IPS-11a (cell line): ENCODE results near the gene BRD1.
"Not testable (repeated sequence)": the region's sequence is repeated elsewhere in the genome, so short reads cannot be mapped to it uniquely, and the experiment has no call there.

Experiments used
- H3K4me3 ChIP-seq: one replicate; pipeline ENCODE4 v1.5.1; 2013; ENCODE audit warnings: low read depth, low read length, control low read depth

BRD1 gene

GRCh38 chr22:49785046-49785521 lies 42.6 kb downstream of the BRD1 start:
- H3K4me3 ChIP-seq: no peak overlapping the region

- H3K4me3 ChIP-seq: no peak overlapping the region
Measured at GRCh38 chr22:49784630-49784971, 43.1 kb downstream of the BRD1 start.

GRCh38 chr22:49783926-49784629 lies 43.6 kb downstream of the BRD1 start:
- H3K4me3 ChIP-seq: no peak overlapping the region

GRCh38 chr22:49783036-49783746 lies 44.5 kb downstream of the BRD1 start:
- H3K4me3 ChIP-seq: no peak overlapping the region

GRCh38 chr22:49781886-49782285 lies 45.8 kb downstream of the BRD1 start:
- not testable (repeated sequence) for H3K4me3 ChIP-seq

GRCh38 chr22:49781289-49781782 lies 46.3 kb downstream of the BRD1 start:
- H3K4me3 ChIP-seq: no peak overlapping the region

- H3K4me3 ChIP-seq: no peak overlapping the region
Measured at GRCh38 chr22:49780698-49781288, 46.9 kb downstream of the BRD1 start.

- H3K4me3 ChIP-seq: no peak overlapping the region
Measured at GRCh38 chr22:49779853-49780697, 47.6 kb downstream of the BRD1 start.

- H3K4me3 ChIP-seq: no peak overlapping the region
Measured at GRCh38 chr22:49779211-49779610, 48.5 kb downstream of the BRD1 start.

- no peak overlapping the region for H3K4me3 ChIP-seq
Measured at GRCh38 chr22:49777569-49778249, 50.0 kb downstream of the BRD1 start.

- H3K4me3 ChIP-seq: no peak overlapping the region
Measured at GRCh38 chr22:49776891-49777290, 50.8 kb downstream of the BRD1 start.

GRCh38 chr22:49775867-49776511 lies 51.7 kb downstream of the BRD1 start:
- no peak overlapping the region for H3K4me3 ChIP-seq

GRCh38 chr22:49775191-49775866 lies 52.3 kb downstream of the BRD1 start:
- no peak overlapping the region for H3K4me3 ChIP-seq

- no peak overlapping the region for H3K4me3 ChIP-seq
Measured at GRCh38 chr22:49774499-49775151, 53.0 kb downstream of the BRD1 start.

GRCh38 chr22:49774046-49774445 lies 53.6 kb downstream of the BRD1 start:
- H3K4me3 ChIP-seq: no peak overlapping the region

- H3K4me3 ChIP-seq: no peak overlapping the region
Measured at GRCh38 chr22:49773531-49773930, 54.1 kb downstream of the BRD1 start.

- no peak overlapping the region for H3K4me3 ChIP-seq
Measured at GRCh38 chr22:49772692-49773091, 55.0 kb downstream of the BRD1 start.

- H3K4me3 ChIP-seq: peak overlapping the region; percentile 4
Measured at GRCh38 chr22:49771266-49772065, 56.2 kb downstream of the BRD1 start.
